Uterus (tissue), 4 donors: ENCODE results near the gene LYPD4. TPM values are rescaled to one million over a fixed set of nuclear protein-coding genes. Genes with fewer than 3 reads are reported as not detected.

Experiments used
- DNase-seq, 2 donors: peaks; one replicate each; pipeline ENCODE4 v3.0.0-alpha.2; 2019 to 2020
- H3K27ac ChIP-seq, 2 donors: fragments of 200-600 bp; sonication (generic); 1 replicate in 1 of 2; 2 replicates in 1 of 2; pipeline ENCODE4 v1.5.1; 2016 to 2018
- H3K27me3 ChIP-seq, 2 donors: fragments of 200-600 bp; sonication (generic); one replicate each; pipeline ENCODE4 v1.5.1; 2018 to 2019; ENCODE audit warnings: control low read depth in 1 of 2
- H3K36me3 ChIP-seq, 2 donors: fragments of 200-600 bp; sonication (generic); one replicate each; pipeline ENCODE4 v1.5.1; 2019; ENCODE audit warnings: control low read depth in 1 of 2
- H3K4me1 ChIP-seq, 2 donors: fragments of 200-600 bp; sonication (generic); one replicate each; pipeline ENCODE4 v1.5.1; 2018 to 2019; ENCODE audit warnings: control low read depth in 1 of 2
- H3K4me3 ChIP-seq, 2 donors: fragments of 200-600 bp; sonication (generic); 1 replicate in 1 of 2; 2 replicates in 1 of 2; pipeline ENCODE4 v1.5.1; 2018 to 2019; ENCODE audit warnings: mild to moderate bottlenecking in 1 of 2
- H3K9me3 ChIP-seq, 2 donors: fragments of 200-600 bp; sonication (generic); one replicate each; pipeline ENCODE4 v1.5.1; 2019; ENCODE audit warnings: control low read depth in 1 of 2
- POLR2A ChIP-seq, 2 donors: fragments of 450-650 bp; IDR thresholded peaks; one replicate each; pipeline ENCODE4 v1.6.1; 2016; ENCODE audit warnings: antibody characterized with exemption in 2 of 2, mild to moderate bottlenecking in 1 of 2, moderate library complexity in 1 of 2
- intact Hi-C: fragments of 100-400 bp; cut with DNase I; formaldehyde crosslinking; loops from one replicate; pipeline ENCODE4 v1.15.1; 2023; ENCODE audit warnings: low total_unique reads
- total RNA-seq, 4 donors: library from RNA; depleted of rRNA in 3 of 4; stranded (reverse); fragments of >200 nt in 3 of 4; gene quantifications; one replicate each; pipeline versions ENCODE4 v1.1.0 to v1.2.4, GENCODE V29; 2014 to 2023
- TF ChIP-seq, protein P1 (sequence below), 4 experiments: fragments of 200-600 bp in 2 of 4; fragments of 450-650 bp in 2 of 4; sonication (generic) in 2 of 4; IDR thresholded peaks; one replicate each; pipeline ENCODE4 v1.5.1; 2016 to 2019; ENCODE audit warnings: antibody characterized with exemption in 4 of 4, mild to moderate bottlenecking in 2 of 4, moderate library complexity in 1 of 4
- donor health status: DM: yes; HTN: yes; CAD: no.

Gene LYPD4, protein sequence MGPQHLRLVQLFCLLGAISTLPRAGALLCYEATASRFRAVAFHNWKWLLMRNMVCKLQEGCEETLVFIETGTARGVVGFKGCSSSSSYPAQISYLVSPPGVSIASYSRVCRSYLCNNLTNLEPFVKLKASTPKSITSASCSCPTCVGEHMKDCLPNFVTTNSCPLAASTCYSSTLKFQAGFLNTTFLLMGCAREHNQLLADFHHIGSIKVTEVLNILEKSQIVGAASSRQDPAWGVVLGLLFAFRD
- total RNA-seq, result not detected

DNA sequence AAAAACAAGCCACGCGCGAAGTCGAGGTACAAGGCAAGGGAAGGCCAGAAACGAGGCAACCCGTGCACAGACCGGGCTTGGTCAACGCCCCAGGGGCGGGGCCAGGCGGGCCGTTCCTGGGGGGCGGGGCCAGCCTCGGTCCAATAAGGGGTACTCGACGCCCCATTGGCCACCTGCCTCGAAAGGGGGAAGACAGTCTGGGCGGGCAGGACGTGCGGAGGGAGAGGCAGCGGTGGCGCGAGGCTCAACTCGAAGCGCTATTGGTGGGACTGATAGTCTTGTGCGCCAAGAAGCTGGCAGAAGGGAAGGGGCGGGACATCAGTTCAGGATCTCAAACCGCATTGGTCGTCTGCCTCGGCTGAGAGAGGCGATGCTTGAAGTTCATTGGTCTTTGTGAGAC lies at the start of gene LYPD4:
LYPD4 (minus strand) TSS at position 83 of the 400 bp plus-strand sequence. CDS start 5,398 bp downstream, outside the sequence.
- no peak for TF ChIP-seq POLR2A (IDR thresholded peaks at IDR 0.05)
- TF ChIP-seq, protein P1, sequence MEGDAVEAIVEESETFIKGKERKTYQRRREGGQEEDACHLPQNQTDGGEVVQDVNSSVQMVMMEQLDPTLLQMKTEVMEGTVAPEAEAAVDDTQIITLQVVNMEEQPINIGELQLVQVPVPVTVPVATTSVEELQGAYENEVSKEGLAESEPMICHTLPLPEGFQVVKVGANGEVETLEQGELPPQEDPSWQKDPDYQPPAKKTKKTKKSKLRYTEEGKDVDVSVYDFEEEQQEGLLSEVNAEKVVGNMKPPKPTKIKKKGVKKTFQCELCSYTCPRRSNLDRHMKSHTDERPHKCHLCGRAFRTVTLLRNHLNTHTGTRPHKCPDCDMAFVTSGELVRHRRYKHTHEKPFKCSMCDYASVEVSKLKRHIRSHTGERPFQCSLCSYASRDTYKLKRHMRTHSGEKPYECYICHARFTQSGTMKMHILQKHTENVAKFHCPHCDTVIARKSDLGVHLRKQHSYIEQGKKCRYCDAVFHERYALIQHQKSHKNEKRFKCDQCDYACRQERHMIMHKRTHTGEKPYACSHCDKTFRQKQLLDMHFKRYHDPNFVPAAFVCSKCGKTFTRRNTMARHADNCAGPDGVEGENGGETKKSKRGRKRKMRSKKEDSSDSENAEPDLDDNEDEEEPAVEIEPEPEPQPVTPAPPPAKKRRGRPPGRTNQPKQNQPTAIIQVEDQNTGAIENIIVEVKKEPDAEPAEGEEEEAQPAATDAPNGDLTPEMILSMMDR (IDR thresholded peaks at IDR 0.05), result no peak
- DNase-seq, result no peak
- Histone ChIP-seq H3K9me3 (no peaks in the 10 kb centered on the region), H3K4me1 (no peaks in the 10 kb centered on the region), H3K4me3 (no peak within 1 kb of the TSS), H3K27ac (no peak within 1 kb of the TSS), H3K36me3 (no peaks in the 10 kb centered on the region), H3K27me3 (no peaks in the 10 kb centered on the region)
- intact Hi-C loops, result no loop called here

GRCh38 chr19:41893899-41894298 lies 49.4 kb upstream of the LYPD4 start:
- no peaks in the 10 kb centered on the region for H3K27me3 ChIP-seq
- no peak overlapping the region for H3K4me3 ChIP-seq
- H3K36me3 ChIP-seq, result no peaks in the 10 kb centered on the region
- no peak overlapping the region for H3K27ac ChIP-seq
- H3K4me1 ChIP-seq, result no peaks in the 10 kb centered on the region
- intact Hi-C loops, result no loop called here
- TF ChIP-seq, protein P1 (IDR thresholded peaks at IDR 0.05), result no peak
- no peak for TF ChIP-seq POLR2A (IDR thresholded peaks at IDR 0.05)
- no peak for DNase-seq
- no peaks in the 10 kb centered on the region for H3K9me3 ChIP-seq

DNA sequence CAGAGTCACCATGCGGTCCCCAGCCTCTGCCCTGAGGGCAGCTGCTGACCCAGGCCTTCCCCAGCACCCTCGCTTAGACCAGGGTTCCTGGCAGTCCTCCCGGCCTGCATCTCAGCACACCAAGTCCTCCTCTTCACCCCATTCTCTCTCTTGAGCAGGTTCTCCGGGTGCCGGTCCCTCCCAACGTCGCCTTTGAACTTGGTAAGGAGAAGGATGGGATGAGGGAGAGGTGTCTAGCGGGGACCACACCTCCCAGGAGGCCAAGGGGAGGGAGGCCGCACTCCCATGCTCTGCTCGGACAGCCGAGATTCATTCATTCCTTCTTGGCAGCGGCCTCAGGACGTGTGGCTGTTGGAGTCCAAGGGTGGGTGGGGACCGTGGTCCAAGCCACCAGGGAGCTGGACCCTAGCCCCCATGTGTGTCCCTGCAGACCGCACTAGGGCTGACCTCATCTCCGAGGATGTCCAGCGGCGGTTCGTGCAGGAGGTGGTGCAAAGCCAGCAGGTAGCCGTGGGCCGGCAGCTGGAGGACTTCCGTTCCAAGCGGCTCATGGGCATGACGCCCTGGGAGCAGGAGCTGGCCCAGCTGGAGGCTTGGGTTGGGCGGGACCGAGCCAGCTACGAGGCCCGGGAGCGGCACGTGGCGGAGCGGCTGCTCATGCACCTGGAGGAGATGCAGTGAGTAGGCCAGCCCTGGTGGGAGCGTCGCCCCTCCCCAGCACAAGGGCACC lies 47.9 kb upstream of the LYPD4 start:
- intact Hi-C loops, result no loop called here
- no peak for DNase-seq
- Histone ChIP-seq H3K27ac (no peak overlapping the region), H3K4me3 (no peak overlapping the region), H3K27me3 (no peaks in the 10 kb centered on the region), H3K9me3 (no peaks in the 10 kb centered on the region), H3K4me1 (no peaks in the 10 kb centered on the region), H3K36me3 (no peaks in the 10 kb centered on the region)
- TF ChIP-seq POLR2A (IDR thresholded peaks at IDR 0.05), result no peak
- TF ChIP-seq, protein P1 (IDR thresholded peaks at IDR 0.05), result no peak

GRCh38 chr19:41890936-41891335 lies 46.5 kb upstream of the LYPD4 start:
- DNase-seq, result no peak
- Histone ChIP-seq H3K36me3 (no peaks in the 10 kb centered on the region), H3K27me3 (no peaks in the 10 kb centered on the region), H3K9me3 (no peaks in the 10 kb centered on the region), H3K4me3 (no peak overlapping the region), H3K27ac (no peak overlapping the region), H3K4me1 (no peaks in the 10 kb centered on the region)
- no peak for TF ChIP-seq POLR2A (IDR thresholded peaks at IDR 0.05)
- TF ChIP-seq, protein P1 (IDR thresholded peaks at IDR 0.05), result no peak
- intact Hi-C loops, result no loop called here

- no peaks in the 10 kb centered on the region for H3K9me3 ChIP-seq
- no peak overlapping the region for H3K4me3 ChIP-seq
- no peaks in the 10 kb centered on the region for H3K27me3 ChIP-seq
- intact Hi-C loops, result no loop called here
- TF ChIP-seq, protein P1 (IDR thresholded peaks at IDR 0.05), result no peak
- no peak for TF ChIP-seq POLR2A (IDR thresholded peaks at IDR 0.05)
- H3K36me3 ChIP-seq, result no peaks in the 10 kb centered on the region
- no peak for DNase-seq
- H3K27ac ChIP-seq, result no peak overlapping the region
- H3K4me1 ChIP-seq, result peaks cover 0 to 4% of the 10 kb centered on the region in 2 donors
Measured at GRCh38 chr19:41889896-41890295, 45.4 kb upstream of the LYPD4 start.
